Heart left ventricle (tissue), 16 donors: Measurements from ENCODE around the gene LIPT1. TPM values are rescaled to one million over a fixed set of nuclear protein-coding genes. Genes with fewer than 3 reads are reported as not detected.

Experiments
- ATAC-seq, 4 donors: fragments of 200-7000 bp; cut with Tn5 transposase; one replicate each; pipeline ENCODE4 v1.9.1; 2020 to 2022; ENCODE audit warnings: moderate library complexity in 4 of 4, mild to moderate bottlenecking in 3 of 4, moderate number of reproducible peaks in 1 of 4
- DNase-seq, 5 donors: peaks; one replicate each; pipeline ENCODE4 v3.0.0-alpha.2; 2020
- H3K27ac ChIP-seq, 12 donors: fragments of 200-600 bp; sonication (generic) in 4 of 12; one replicate each; pipeline versions ENCODE4 v1.5.0 to v1.8.0; 2016 to 2022; ENCODE audit warnings: mild to moderate bottlenecking in 2 of 12
- H3K27me3 ChIP-seq, 9 donors: fragments of 200-600 bp; sonication (generic) in 2 of 9; one replicate each; pipeline versions ENCODE4 v1.5.1 to v1.8.0; 2016 to 2022; ENCODE audit warnings: mild to moderate bottlenecking in 3 of 9
- H3K36me3 ChIP-seq, 9 donors: fragments of 200-600 bp; sonication (generic) in 2 of 9; one replicate each; pipeline versions ENCODE4 v1.5.0 to v1.8.0; 2018 to 2022; ENCODE audit warnings: mild to moderate bottlenecking in 2 of 9
- H3K4me1 ChIP-seq, 12 donors: fragments of 200-600 bp; sonication (generic) in 4 of 12; one replicate each; pipeline versions ENCODE4 v1.5.0 to v1.8.0; 2016 to 2022; ENCODE audit warnings: mild to moderate bottlenecking in 3 of 12
- H3K4me3 ChIP-seq, 12 donors: fragments of 200-600 bp; sonication (generic) in 4 of 12; one replicate each; pipeline versions ENCODE4 v1.5.0 to v1.8.0; 2017 to 2022; ENCODE audit warnings: mild to moderate bottlenecking in 9 of 12, moderate library complexity in 4 of 12
- H3K9me3 ChIP-seq, 12 donors: fragments of 200-600 bp; sonication (generic) in 4 of 12; one replicate each; pipeline versions ENCODE4 v1.5.0 to v1.8.0; 2016 to 2022; ENCODE audit warnings: mild to moderate bottlenecking in 1 of 12
- CTCF ChIP-seq, 12 donors: fragments of 200-600 bp; sonication (generic) in 4 of 12; IDR thresholded peaks; one replicate each; pipeline versions ENCODE4 v1.5.0 to v1.8.0; 2018 to 2022; ENCODE audit warnings: antibody characterized with exemption in 12 of 12, mild to moderate bottlenecking in 5 of 12
- POLR2A ChIP-seq, 2 donors: fragments of 450-650 bp; IDR thresholded peaks; one replicate each; pipeline ENCODE4 v1.6.1; 2017; ENCODE audit warnings: antibody characterized with exemption in 2 of 2, mild to moderate bottlenecking in 2 of 2, moderate library complexity in 2 of 2
- WGBS, 4 donors: extraction: QIAGEN DNeasy Blood & Tissue Kit in 2 of 4; methylation state at CpG; one replicate each; pipeline versions ENCODE4 v1.1.5 to v1.1.7; 2013 to 2018; 5-methylcytosine and 5-hydroxymethylcytosine counted together
- intact Hi-C, 10 donors: fragments of 100-400 bp; cut with DNase I; formaldehyde crosslinking; loops; one replicate each; pipeline versions ENCODE4 v1.11.1 to v1.14.2; 2022
- polyA plus RNA-seq, 2 donors: library from polyadenylated mRNA; stranded (reverse); fragments of 200-250 nt; gene quantifications; one replicate each; pipeline ENCODE4 v1.2.3, GENCODE V29; 2013
- total RNA-seq, 9 donors: library from RNA; depleted of rRNA in 2 of 9; stranded (reverse); fragments of >200 nt in 2 of 9; fragmentation: NEBNext Ultra II Directional in 3 of 9; extraction: Animal tissue kit (Norgen Biotek cat#: 25700) in 3 of 9; gene quantifications; one replicate each; pipeline versions ENCODE4 v1.1.0 to v1.2.4, GENCODE V29; 2016 to 2023
- donor health status: ischemic (EF 13 %, LVEDD 7.1; RV severe dilation, severe dysfunction).
- donor health status: healthy with polysubstance abuse.
- donor health status: DM: no; HTN: yes; CAD: no.
- donor health status: DM: no; HTN: no; CAD: no.
- donor health status: ischemic (EF 25% LVEDD 6.9; RV normal size, moderate dysfunction).
- donor health status: ischemic (EF 25% LVEDD 5.7; RV mildly dilated, moderate dysfunction).
- donor health status: healthy.
- donor health status: DM: yes; HTN: yes; CAD: no.
- donor health status: ischemic (EF 35%, LVEDD 5.7; RV mildly dilated, moderate dysfunction).
- donor health status: nonischemic (EF 11% LVEDD 7.7; RV severe dilation, severe dysfunction).
- donor health status: DM: yes; HTN: yes; CAD: no.
- donor health status: PGD.
- donor health status: ischemic (EF 29% LVEDD 5.4; RV normal size, mild dysfunction).
- donor health status: nonischemic (EF 23%, LVEDD 6.1; RV moderate dilation, normal function).

Gene LIPT1
- total and polyA plus RNA-seq, 11 donors: 5.3 to 12.4 (median 7.5) TPM

DNA sequence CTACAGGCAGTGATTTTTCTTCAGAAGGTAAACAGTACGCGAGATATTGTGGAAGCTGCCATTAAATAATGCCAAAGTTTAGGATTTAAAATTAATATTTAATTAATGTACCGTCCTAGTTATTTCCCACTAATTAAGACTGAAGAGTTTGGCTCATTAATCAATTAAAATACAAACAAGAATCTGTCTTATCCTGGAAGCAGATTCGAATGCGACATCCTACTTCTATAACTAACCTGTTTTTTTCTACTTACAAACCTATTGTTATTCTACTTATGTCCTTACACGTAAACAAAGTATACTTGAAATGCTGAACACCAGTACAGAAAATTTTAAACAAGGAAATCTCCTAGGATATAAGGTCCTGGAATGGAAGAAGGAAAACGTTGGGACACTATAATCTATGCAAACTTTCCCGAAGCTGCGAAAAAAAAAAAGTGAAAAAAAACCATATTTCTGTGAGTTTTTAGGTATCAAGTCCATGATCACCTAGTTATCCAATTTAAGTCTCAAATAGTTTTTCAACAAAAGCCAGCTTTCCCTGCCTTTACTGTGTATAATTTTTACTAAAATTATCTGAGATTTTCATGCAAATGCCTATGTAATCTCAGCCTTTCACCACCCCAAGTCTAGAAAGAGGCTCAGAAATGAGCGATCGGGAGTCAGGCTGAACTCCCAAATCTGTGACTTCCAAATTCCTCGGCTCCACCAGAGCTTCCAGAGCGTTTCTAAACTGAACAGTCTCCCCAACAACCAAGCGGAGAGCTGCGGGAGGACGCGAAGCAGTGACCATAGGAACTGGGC, 14.5 kb upstream of the LIPT1 start:
- ATAC-seq (no peak), DNase-seq (no peak)
- Histone ChIP-seq H3K4me1 (peaks cover 0 to 15% (median 4%) of the 10 kb centered on the region in 12 donors), H3K9me3 (no peaks in the 10 kb centered on the region), H3K4me3 (peak overlapping the region; percentile 62 to 99 (median 91)), H3K27ac (peak overlapping the region in 10 of 12 donors; percentile 43 to 88 (median 79)), H3K36me3 (no peaks in the 10 kb centered on the region), H3K27me3 (no peaks in the 10 kb centered on the region)
- no peak for TF ChIP-seq POLR2A (IDR thresholded peaks at IDR 0.05)
- TF ChIP-seq CTCF (IDR thresholded peaks at IDR 0.05): no peak
- WGBS, 4 donors: 27 to 30% (median 28%) methylated on average over 17 of the region's 17 CpGs
- intact Hi-C loops: loop anchor here in 1 of 10 donors (2.0 to 5.0 kb wide), 2 partner anchors 15 to 42 kb away; partner anchors contain the start of genes LIPT1, MITD1, MRPL30 and TSGA10

DNA sequence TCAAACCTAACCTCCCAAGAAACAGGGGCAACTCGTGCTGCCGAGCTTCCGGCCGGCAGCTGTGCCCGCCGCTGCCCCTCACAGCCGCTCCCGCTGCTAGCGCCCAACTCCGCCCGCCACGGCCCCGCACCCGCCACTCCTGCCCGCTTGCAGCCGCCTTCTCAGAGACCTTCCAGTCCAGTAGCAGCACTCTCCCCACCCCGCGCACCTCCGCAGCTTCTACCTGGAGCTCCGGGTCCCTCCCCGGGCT, 14.0 kb upstream of the LIPT1 start:
- 0 to 2% (median 1%) methylated on average over 5 to 21 of the region's 21 CpGs for WGBS, 4 donors
- Histone ChIP-seq H3K4me1 (peaks cover 0 to 15% (median 4%) of the 10 kb centered on the region in 12 donors), H3K27ac (peak overlapping the region in 10 of 12 donors; percentile 43 to 88 (median 79)), H3K9me3 (no peaks in the 10 kb centered on the region), H3K4me3 (peak overlapping the region; percentile 62 to 99 (median 91)), H3K36me3 (no peaks in the 10 kb centered on the region), H3K27me3 (no peaks in the 10 kb centered on the region)
- ATAC-seq (peak; percentile 36 to 72 (median 64)), DNase-seq (no peak)
- TF ChIP-seq CTCF (IDR thresholded peaks at IDR 0.05) (no peak), POLR2A (IDR thresholded peaks at IDR 0.05) (peak in 1 of 2 donors; percentile 18)
- intact Hi-C loops: loop anchor here in 1 of 10 donors (2.0 to 5.0 kb wide), 2 partner anchors 14 to 42 kb away; partner anchors contain the start of genes LIPT1, MITD1, MRPL30 and TSGA10

DNA sequence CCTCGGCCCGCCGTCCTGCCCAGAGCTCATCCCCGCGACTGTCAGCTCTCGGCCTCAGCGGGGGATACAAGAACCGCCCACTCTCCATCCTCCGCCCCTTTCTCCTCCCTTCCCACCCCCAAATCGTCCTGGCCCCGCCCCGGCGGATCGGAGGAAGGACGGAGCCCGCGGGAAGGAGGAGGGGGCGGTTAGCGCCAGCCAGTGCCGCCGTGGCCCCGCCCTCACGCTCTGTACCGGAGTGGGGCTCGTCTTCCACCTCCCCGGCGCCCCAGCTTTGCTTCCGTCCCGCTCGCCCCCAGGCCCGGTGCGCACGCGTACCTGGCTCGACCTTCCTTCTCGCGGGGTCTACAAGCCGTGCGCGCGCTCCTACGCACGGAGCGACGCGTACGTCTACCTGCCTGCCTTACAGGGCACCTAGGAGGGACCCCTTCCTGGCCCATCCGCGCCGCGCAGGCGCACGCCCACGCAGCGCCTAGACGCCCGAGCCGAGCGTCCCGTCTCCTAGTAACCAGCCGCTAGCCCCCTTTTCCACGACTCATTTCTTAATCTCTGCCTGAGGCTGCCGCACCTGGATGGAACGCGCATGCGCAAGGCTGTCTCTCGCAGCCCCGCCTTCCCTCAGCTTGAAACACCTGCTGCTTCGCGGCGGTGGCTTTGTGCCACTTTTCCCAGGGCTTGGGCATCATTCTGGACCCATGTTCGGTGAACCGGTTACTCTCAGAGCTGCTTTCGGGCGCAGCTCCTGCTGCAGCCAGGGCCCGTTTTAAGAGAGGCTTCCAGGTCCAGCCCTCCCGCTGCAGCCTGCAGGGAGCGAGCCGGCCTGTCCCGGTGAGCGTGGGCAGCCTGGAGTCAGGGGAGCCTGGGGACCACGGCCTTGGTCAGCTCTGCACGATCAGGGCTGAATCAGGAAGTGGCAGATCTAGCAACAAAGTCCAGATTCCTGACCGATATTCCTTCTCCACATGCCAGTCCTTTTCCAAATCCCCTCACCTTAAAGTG, 13.4 kb upstream of the LIPT1 start, which contains the start of gene C2orf15:
TSS of gene C2orf15 (plus strand) at position 598 of the 999 bp plus-strand sequence. CDS start 8,852 bp downstream, outside the sequence.
- Histone ChIP-seq H3K9me3 (no peaks in the 10 kb centered on the region), H3K27ac (peak within 1 kb of the TSS in 11 of 12 donors; percentile 43 to 88 (median 75)), H3K4me1 (peaks cover 0 to 15% (median 4%) of the 10 kb centered on the region in 12 donors), H3K27me3 (no peaks in the 10 kb centered on the region), H3K36me3 (no peaks in the 10 kb centered on the region), H3K4me3 (peak within 1 kb of the TSS; percentile 62 to 99 (median 91))
- intact Hi-C loops: loop anchor here in 1 of 10 donors (2.0 to 5.0 kb wide), 2 partner anchors 13 to 41 kb away; partner anchors contain the start of genes LIPT1, MITD1, MRPL30 and TSGA10
- 0 to 3% (median 0%) methylated on average over 8 to 84 of the region's 84 CpGs for WGBS, 4 donors
- ATAC-seq (peak; percentile 96 to 99 (median 98)), DNase-seq (peak; percentile 90 to 96 (median 93))
- no peak for TF ChIP-seq CTCF (IDR thresholded peaks at IDR 0.05)
- TF ChIP-seq POLR2A (IDR thresholded peaks at IDR 0.05): peak in 1 of 2 donors; percentile 97
